HEK293 (cell line): Measurements from ENCODE around the gene LTN1.

Source experiments
- CTCF ChIA-PET: fragments of 350-600 bp; formaldehyde crosslinking; extraction: SDS; loops from one replicate; lab custom pipeline; 2021; ENCODE audit warnings: antibody characterized with exemption; lab: Yijun Ruan, JAX
- POLR2A ChIA-PET: fragments of 300-600 bp; formaldehyde crosslinking; extraction: SDS; loops from one replicate; lab custom pipeline; 2020; ENCODE audit warnings: antibody characterized with exemption, inconsistent platforms; lab: Yijun Ruan, JAX
- H3K27ac ChIP-seq: fragments of 200-500 bp; sonication (Bioruptor generic); 2 replicates; pipeline ENCODE4 v1.5.1; 2014; ENCODE audit warnings: low read depth, low read length, control low read depth, inconsistent platforms; ENCODE audit errors: extremely low read depth
- H3K36me3 ChIP-seq, 2 experiments: fragments of 200-500 bp in 1 of 2; sonication (Bioruptor generic) in 1 of 2; 1 replicate in 1 of 2; 2 replicates in 1 of 2; pipeline ENCODE4 v1.5.1; 2014 to 2017; ENCODE audit warnings: inconsistent platforms in 2 of 2, low read length in 2 of 2; ENCODE audit not compliant: control insufficient read depth in 2 of 2, insufficient read depth in 1 of 2
- H3K4me1 ChIP-seq: fragments of 200-500 bp; sonication (Bioruptor generic); 2 replicates; pipeline ENCODE4 v1.5.1; 2014; ENCODE audit warnings: mild to moderate bottlenecking, low read length, inconsistent platforms; ENCODE audit not compliant: control insufficient read depth, insufficient read depth
- H3K4me3 ChIP-seq: 2 replicates; pipeline ENCODE4 v1.5.1; 2011; ENCODE audit warnings: low read depth, mild to moderate bottlenecking, control low read depth, low read length, moderate library complexity
- H3K9me3 ChIP-seq: fragments of 200-500 bp; sonication (Bioruptor generic); 2 replicates; pipeline ENCODE4 v1.5.1; 2014; ENCODE audit warnings: low read depth, low read length, inconsistent platforms; ENCODE audit not compliant: control insufficient read depth, insufficient read depth
- BCL11A ChIP-seq: fragments of 450-650 bp; formaldehyde crosslinking; IDR thresholded peaks from 2 replicates; pipeline ENCODE4 v1.5.1; 2016; ENCODE audit warnings: low read depth, missing biosample characterization, missing genetic modification characterization
- IKZF3 ChIP-seq: fragments of 450-650 bp; IDR thresholded peaks from 2 replicates; pipeline ENCODE4 v1.5.0; 2018; ENCODE audit warnings: missing biosample characterization, mild to moderate bottlenecking, missing genetic modification characterization, moderate library complexity
- KLF16 ChIP-seq: fragments of 450-650 bp; formaldehyde crosslinking; IDR thresholded peaks from 2 replicates; pipeline ENCODE4 v1.5.1; 2017; ENCODE audit warnings: missing biosample characterization, missing genetic modification characterization
- SP7 ChIP-seq: fragments of 450-650 bp; formaldehyde crosslinking; IDR thresholded peaks from 2 replicates; pipeline ENCODE4 v1.5.1; 2016; ENCODE audit warnings: missing biosample characterization, missing genetic modification characterization
- ZFP37 ChIP-seq: fragments of 450-650 bp; formaldehyde crosslinking; IDR thresholded peaks from 2 replicates; pipeline ENCODE4 v1.5.1; 2016; ENCODE audit warnings: missing biosample characterization, missing genetic modification characterization
- ZNF138 ChIP-seq: fragments of 450-650 bp; formaldehyde crosslinking; IDR thresholded peaks from 2 replicates; pipeline ENCODE4 v1.5.1; 2016; ENCODE audit warnings: missing biosample characterization, missing genetic modification characterization, borderline replicate concordance
- ZNF16 ChIP-seq: fragments of 450-650 bp; formaldehyde crosslinking; IDR thresholded peaks from 2 replicates; pipeline ENCODE4 v1.5.1; 2016; ENCODE audit warnings: low read depth, missing biosample characterization, missing genetic modification characterization
- ZNF169 ChIP-seq: fragments of 450-650 bp; formaldehyde crosslinking; IDR thresholded peaks from 2 replicates; pipeline ENCODE4 v1.5.1; 2016; ENCODE audit warnings: missing biosample characterization, missing genetic modification characterization
- ZNF202 ChIP-seq: fragments of 450-650 bp; formaldehyde crosslinking; IDR thresholded peaks from 2 replicates; pipeline ENCODE4 v1.5.1; 2016; ENCODE audit warnings: missing biosample characterization, missing genetic modification characterization, borderline replicate concordance
- ZNF211 ChIP-seq: fragments of 450-650 bp; formaldehyde crosslinking; IDR thresholded peaks from 2 replicates; pipeline ENCODE4 v1.5.1; 2016; ENCODE audit warnings: low read depth, missing biosample characterization, missing genetic modification characterization
- ZNF223 ChIP-seq: fragments of 450-650 bp; formaldehyde crosslinking; IDR thresholded peaks from 2 replicates; pipeline ENCODE4 v1.5.1; 2016; ENCODE audit warnings: missing biosample characterization, missing genetic modification characterization
- ZNF292 ChIP-seq: fragments of 450-650 bp; formaldehyde crosslinking; IDR thresholded peaks from 2 replicates; pipeline ENCODE4 v1.5.1; 2016; ENCODE audit warnings: low read depth, missing biosample characterization, missing genetic modification characterization, borderline replicate concordance
- ZNF324 ChIP-seq: fragments of 450-650 bp; formaldehyde crosslinking; IDR thresholded peaks from 2 replicates; pipeline ENCODE4 v1.5.1; 2016; ENCODE audit warnings: missing biosample characterization, missing genetic modification characterization
- ZNF335 ChIP-seq: fragments of 450-650 bp; formaldehyde crosslinking; conservative IDR thresholded peaks from 2 replicates; pipeline ENCODE4 v1.5.1; 2016; ENCODE audit warnings: missing biosample characterization, missing genetic modification characterization
- ZNF341 ChIP-seq: fragments of 450-650 bp; formaldehyde crosslinking; IDR thresholded peaks from 2 replicates; pipeline ENCODE4; 2016; ENCODE audit warnings: low read depth, missing biosample characterization, missing genetic modification characterization
- ZNF394 ChIP-seq: fragments of 450-650 bp; formaldehyde crosslinking; IDR thresholded peaks from 2 replicates; pipeline ENCODE4 v1.5.1; 2016; ENCODE audit warnings: missing biosample characterization, missing genetic modification characterization, mild to moderate bottlenecking, moderate library complexity, borderline replicate concordance
- ZNF521 ChIP-seq: fragments of 450-650 bp; formaldehyde crosslinking; IDR thresholded peaks from 2 replicates; pipeline ENCODE4 v1.5.1; 2017; ENCODE audit warnings: missing biosample characterization, mild to moderate bottlenecking, missing genetic modification characterization
- ZNF529 ChIP-seq: fragments of 450-650 bp; formaldehyde crosslinking; IDR thresholded peaks from 2 replicates; pipeline ENCODE4 v1.5.1; 2017; ENCODE audit warnings: missing genetic modification characterization, missing biosample characterization; ENCODE audit not compliant: insufficient replicate concordance
- ZNF530 ChIP-seq: fragments of 450-650 bp; formaldehyde crosslinking; IDR thresholded peaks from 2 replicates; pipeline ENCODE4 v1.5.1; 2016; ENCODE audit warnings: low read depth, missing biosample characterization, missing genetic modification characterization
- ZNF549 ChIP-seq: fragments of 450-650 bp; IDR thresholded peaks from 2 replicates; pipeline ENCODE4 v1.5.1; 2018; ENCODE audit warnings: missing biosample characterization, missing genetic modification characterization, mild to moderate bottlenecking, inconsistent platforms, moderate library complexity
- ZNF560 ChIP-seq: fragments of 450-650 bp; formaldehyde crosslinking; IDR thresholded peaks from 2 replicates; pipeline ENCODE4 v1.5.1; 2017; ENCODE audit warnings: missing biosample characterization, missing genetic modification characterization, borderline replicate concordance
- ZNF629 ChIP-seq: fragments of 450-650 bp; formaldehyde crosslinking; IDR thresholded peaks from 2 replicates; pipeline ENCODE4 v1.5.1; 2017; ENCODE audit warnings: missing biosample characterization, missing genetic modification characterization
- ZNF707 ChIP-seq: fragments of 450-650 bp; formaldehyde crosslinking; IDR thresholded peaks from 2 replicates; pipeline ENCODE4 v1.5.1; 2016; ENCODE audit warnings: missing biosample characterization, missing genetic modification characterization
- ZNF843 ChIP-seq: fragments of 450-650 bp; formaldehyde crosslinking; IDR thresholded peaks from 2 replicates; pipeline ENCODE4 v1.5.1; 2016; ENCODE audit warnings: missing biosample characterization, missing genetic modification characterization
- TF ChIP-seq, protein P1 (sequence below): fragments of 450-650 bp; formaldehyde crosslinking; IDR thresholded peaks from 2 replicates; pipeline ENCODE4 v1.5.1; 2016; ENCODE audit warnings: missing biosample characterization, missing genetic modification characterization
- TF ChIP-seq, protein P2 (sequence below): fragments of 450-650 bp; formaldehyde crosslinking; IDR thresholded peaks from 2 replicates; pipeline ENCODE4 v1.5.1; 2017; ENCODE audit warnings: missing biosample characterization, missing genetic modification characterization
- TF ChIP-seq, protein P3 (sequence below): IDR thresholded peaks from 2 replicates; pipeline ENCODE4 v1.6.1; 2011; ENCODE audit warnings: mild to moderate bottlenecking, low read depth, low read length, borderline replicate concordance
- TF ChIP-seq, protein P4 (sequence below): fragments of 450-650 bp; formaldehyde crosslinking; IDR thresholded peaks from 2 replicates; pipeline ENCODE4 v1.5.1; 2016; ENCODE audit warnings: missing biosample characterization, missing genetic modification characterization

LTN1 gene

DNA sequence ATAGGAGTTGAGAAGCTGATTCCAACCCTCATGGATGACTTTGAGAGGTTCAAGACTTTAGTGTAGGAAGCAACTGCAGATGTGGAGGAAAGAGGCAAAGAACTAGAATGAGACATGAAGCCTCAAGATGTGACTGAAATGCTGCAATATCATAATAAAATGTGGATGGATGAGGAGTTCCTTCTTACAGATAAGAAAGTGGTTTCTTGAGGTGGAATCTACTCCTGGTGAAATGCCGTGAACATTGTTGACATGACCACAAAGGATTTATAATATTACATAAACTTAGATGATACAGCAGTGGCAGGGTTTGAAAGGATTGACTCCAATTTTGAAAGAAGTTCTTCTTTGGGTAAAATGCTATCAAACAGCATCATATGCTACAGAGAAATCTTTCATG is 28.8 kb downstream of the LTN1 start:
- H3K9me3 ChIP-seq: no peaks in the 10 kb centered on the region
- H3K4me1 ChIP-seq: no peaks in the 10 kb centered on the region
- ChIA-PET POLR2A (interaction anchor here (1.0 kb wide), 1 partner anchor 11 kb away, joined by 3 read pairs; no protein-coding TSS in a partner anchor), CTCF (interaction anchor here (1.0 kb wide), 1 partner anchor 11 kb away, joined by 3 read pairs; no protein-coding TSS in a partner anchor)
- no peak for TF ChIP-seq ZNF394
- TF ChIP-seq ZNF521 (tag by site-specific recombination): no peak
- no peak overlapping the region for H3K27ac ChIP-seq
- H3K4me3 ChIP-seq: no peak overlapping the region
- H3K36me3 ChIP-seq: peaks cover 37 to 74% of the 10 kb centered on the region in 2 experiments

DNA sequence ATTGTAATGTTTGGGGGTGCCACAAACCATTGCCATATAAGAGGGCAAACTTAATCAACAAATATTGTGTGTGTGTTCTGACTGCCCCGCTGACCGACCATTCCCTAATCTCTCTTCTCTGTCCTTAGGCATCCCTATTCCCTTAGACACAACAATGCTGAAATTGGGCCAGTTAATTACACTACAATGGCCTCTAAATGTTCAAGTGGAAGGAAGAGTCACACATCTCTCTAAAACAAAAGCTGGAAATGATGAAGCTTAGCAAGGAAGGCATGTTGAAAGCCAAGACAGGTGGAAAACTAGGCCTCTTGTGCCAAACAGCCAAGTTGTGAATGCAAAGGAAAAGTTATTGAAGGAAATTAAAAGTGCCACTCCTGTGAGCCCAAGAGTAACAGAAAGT is 30.2 kb downstream of the LTN1 start:
- ChIA-PET POLR2A (no interaction called here), CTCF (no interaction called here)
- Histone ChIP-seq H3K4me1 (no peaks in the 10 kb centered on the region), H3K9me3 (no peaks in the 10 kb centered on the region), H3K27ac (no peak overlapping the region), H3K36me3 (peaks cover 36 to 73% of the 10 kb centered on the region in 2 experiments), H3K4me3 (no peak overlapping the region)
- TF ChIP-seq ZNF707 (tag by site-specific recombination): no peak
- TF ChIP-seq, protein P1, sequence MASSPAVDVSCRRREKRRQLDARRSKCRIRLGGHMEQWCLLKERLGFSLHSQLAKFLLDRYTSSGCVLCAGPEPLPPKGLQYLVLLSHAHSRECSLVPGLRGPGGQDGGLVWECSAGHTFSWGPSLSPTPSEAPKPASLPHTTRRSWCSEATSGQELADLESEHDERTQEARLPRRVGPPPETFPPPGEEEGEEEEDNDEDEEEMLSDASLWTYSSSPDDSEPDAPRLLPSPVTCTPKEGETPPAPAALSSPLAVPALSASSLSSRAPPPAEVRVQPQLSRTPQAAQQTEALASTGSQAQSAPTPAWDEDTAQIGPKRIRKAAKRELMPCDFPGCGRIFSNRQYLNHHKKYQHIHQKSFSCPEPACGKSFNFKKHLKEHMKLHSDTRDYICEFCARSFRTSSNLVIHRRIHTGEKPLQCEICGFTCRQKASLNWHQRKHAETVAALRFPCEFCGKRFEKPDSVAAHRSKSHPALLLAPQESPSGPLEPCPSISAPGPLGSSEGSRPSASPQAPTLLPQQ (tag by site-specific recombination): no peak
- TF ChIP-seq ZNF560: no peak
- no peak for TF ChIP-seq ZNF16 (tag by site-specific recombination)
- TF ChIP-seq ZNF629 (tag by site-specific recombination): no peak
- no peak for TF ChIP-seq ZNF335 (tag by site-specific recombination)
- TF ChIP-seq ZNF169 (tag by site-specific recombination): no peak
- TF ChIP-seq, protein P2, sequence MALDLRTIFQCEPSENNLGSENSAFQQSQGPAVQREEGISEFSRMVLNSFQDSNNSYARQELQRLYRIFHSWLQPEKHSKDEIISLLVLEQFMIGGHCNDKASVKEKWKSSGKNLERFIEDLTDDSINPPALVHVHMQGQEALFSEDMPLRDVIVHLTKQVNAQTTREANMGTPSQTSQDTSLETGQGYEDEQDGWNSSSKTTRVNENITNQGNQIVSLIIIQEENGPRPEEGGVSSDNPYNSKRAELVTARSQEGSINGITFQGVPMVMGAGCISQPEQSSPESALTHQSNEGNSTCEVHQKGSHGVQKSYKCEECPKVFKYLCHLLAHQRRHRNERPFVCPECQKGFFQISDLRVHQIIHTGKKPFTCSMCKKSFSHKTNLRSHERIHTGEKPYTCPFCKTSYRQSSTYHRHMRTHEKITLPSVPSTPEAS: no peak
- no peak for TF ChIP-seq ZNF211 (tag by site-specific recombination)
- TF ChIP-seq, protein P3, sequence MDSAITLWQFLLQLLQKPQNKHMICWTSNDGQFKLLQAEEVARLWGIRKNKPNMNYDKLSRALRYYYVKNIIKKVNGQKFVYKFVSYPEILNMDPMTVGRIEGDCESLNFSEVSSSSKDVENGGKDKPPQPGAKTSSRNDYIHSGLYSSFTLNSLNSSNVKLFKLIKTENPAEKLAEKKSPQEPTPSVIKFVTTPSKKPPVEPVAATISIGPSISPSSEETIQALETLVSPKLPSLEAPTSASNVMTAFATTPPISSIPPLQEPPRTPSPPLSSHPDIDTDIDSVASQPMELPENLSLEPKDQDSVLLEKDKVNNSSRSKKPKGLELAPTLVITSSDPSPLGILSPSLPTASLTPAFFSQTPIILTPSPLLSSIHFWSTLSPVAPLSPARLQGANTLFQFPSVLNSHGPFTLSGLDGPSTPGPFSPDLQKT: no peak
- TF ChIP-seq ZNF223 (tag by site-specific recombination): no peak
- TF ChIP-seq ZFP37 (tag by site-specific recombination): no peak
- no peak for TF ChIP-seq ZNF138
- no peak for TF ChIP-seq BCL11A (tag by site-specific recombination)
- TF ChIP-seq ZNF202 (tag by site-specific recombination): no peak
- TF ChIP-seq ZNF549 (tag by site-specific recombination): no peak
- TF ChIP-seq KLF16 (tag by site-specific recombination): no peak
- TF ChIP-seq IKZF3: no peak

DNA sequence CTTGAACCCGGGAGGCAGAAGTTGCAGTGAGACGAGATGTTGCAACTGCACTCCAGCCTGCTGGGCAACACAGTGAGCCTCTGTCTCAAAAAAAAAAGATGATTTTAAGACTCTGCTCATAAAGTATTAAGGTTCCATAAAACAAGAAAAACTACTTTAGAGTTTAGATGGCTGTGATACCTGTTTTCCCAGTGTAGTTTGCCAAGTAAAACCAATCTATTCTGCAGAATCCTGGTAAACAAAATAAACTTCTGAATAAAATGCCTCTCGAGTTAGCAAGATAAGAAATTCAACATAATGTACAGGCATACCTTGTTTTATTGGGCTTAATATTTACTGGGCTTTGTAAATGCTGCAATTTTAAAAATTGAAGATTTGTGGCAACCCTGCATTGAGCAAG is 30.8 kb downstream of the LTN1 start:
- CTCF ChIA-PET: interaction anchor here (0.5 to 0.6 kb wide), 2 partner anchors 12 to 21 kb away, joined by 3 to 4 read pairs; no protein-coding TSS in a partner anchor
- H3K4me3 ChIP-seq: no peak overlapping the region
- no peaks in the 10 kb centered on the region for H3K4me1 ChIP-seq
- peaks cover 30 to 73% of the 10 kb centered on the region in 2 experiments for H3K36me3 ChIP-seq
- POLR2A ChIA-PET: interaction anchor here (1.1 kb wide), 1 partner anchor 41 kb away, joined by 12 read pairs; no protein-coding TSS in a partner anchor
- H3K27ac ChIP-seq: no peak overlapping the region
- H3K9me3 ChIP-seq: no peaks in the 10 kb centered on the region
- TF ChIP-seq ZNF16 (tag by site-specific recombination): no peak
- no peak for TF ChIP-seq ZNF843
- no peak for TF ChIP-seq SP7
- TF ChIP-seq KLF16 (tag by site-specific recombination): no peak
- TF ChIP-seq ZNF292 (tag by site-specific recombination): no peak
- TF ChIP-seq ZNF530 (tag by site-specific recombination): no peak
- no peak for TF ChIP-seq ZNF529 (tag by site-specific recombination)
- no peak for TF ChIP-seq ZNF324 (tag by site-specific recombination)
- TF ChIP-seq, protein P4, sequence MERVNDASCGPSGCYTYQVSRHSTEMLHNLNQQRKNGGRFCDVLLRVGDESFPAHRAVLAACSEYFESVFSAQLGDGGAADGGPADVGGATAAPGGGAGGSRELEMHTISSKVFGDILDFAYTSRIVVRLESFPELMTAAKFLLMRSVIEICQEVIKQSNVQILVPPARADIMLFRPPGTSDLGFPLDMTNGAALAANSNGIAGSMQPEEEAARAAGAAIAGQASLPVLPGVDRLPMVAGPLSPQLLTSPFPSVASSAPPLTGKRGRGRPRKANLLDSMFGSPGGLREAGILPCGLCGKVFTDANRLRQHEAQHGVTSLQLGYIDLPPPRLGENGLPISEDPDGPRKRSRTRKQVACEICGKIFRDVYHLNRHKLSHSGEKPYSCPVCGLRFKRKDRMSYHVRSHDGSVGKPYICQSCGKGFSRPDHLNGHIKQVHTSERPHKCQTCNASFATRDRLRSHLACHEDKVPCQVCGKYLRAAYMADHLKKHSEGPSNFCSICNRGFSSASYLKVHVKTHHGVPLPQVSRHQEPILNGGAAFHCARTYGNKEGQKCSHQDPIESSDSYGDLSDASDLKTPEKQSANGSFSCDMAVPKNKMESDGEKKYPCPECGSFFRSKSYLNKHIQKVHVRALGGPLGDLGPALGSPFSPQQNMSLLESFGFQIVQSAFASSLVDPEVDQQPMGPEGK (tag by site-specific recombination): no peak
- no peak for TF ChIP-seq ZNF341 (tag by site-specific recombination)
